HCT116 (cell line): ENCODE data around the gene FGF11. TPM values are rescaled to one million over a fixed set of nuclear protein-coding genes. Genes with fewer than 3 reads are reported as not detected.

Experiments
- ATAC-seq: fragments of 200-7000 bp; cut with Tn5 transposase; 2 replicates; pipeline ENCODE4 v1.9.1; 2020; ENCODE audit warnings: mild to moderate bottlenecking, moderate library complexity
- BruUV-seq: library from RNA; stranded (reverse); fragments of 400-500 nt; replicated peaks from 2 replicates; lab custom pipeline; 2021; lab: Mats Ljungman, UMichigan
- CTCF ChIA-PET: fragments of 300-600 bp; sonication (Branson Sonifier 250); formaldehyde crosslinking; loops from one replicate; lab custom pipeline; 2021; ENCODE audit warnings: antibody characterized with exemption; lab: Charles Lee
- POLR2A ChIA-PET: fragments of 300-600, 350-600 bp; sonication (Branson Sonifier 250); formaldehyde crosslinking; loops from one replicate; lab custom pipeline; 2021; ENCODE audit warnings: antibody characterized with exemption; lab: Charles Lee
- RAD21 ChIA-PET, 2 experiments: fragments of 300-600 bp; sonication (Branson Sonifier 250); formaldehyde crosslinking; loops; one replicate each; lab custom pipeline; 2023; ENCODE audit warnings: low total read pairs in 2 of 2; ENCODE audit not compliant: uncharacterized antibody in 2 of 2, unreplicated experiment in 2 of 2, low non-redundant PET in 1 of 2; lab: Charles Lee
- DNase-seq: peaks from one replicate; pipeline ENCODE4 v3.0.0-alpha.2; 2010; ENCODE audit warnings: low read depth, low spot score
- H2AFZ ChIP-seq: fragments of 200-600 bp; shearing (Covaris generic), sonication (generic); 2 replicates; pipeline ENCODE4 v1.6.1; 2017; ENCODE audit warnings: low read depth, mixed run types, mixed read lengths, antibody characterized with exemption, low read length; ENCODE audit not compliant: poor library complexity, severe bottlenecking
- H3K27ac ChIP-seq: 2 replicates; pipeline ENCODE4 v1.5.1; 2012; ENCODE audit warnings: low read depth, low read length
- H3K27me3 ChIP-seq: fragments of 200-600 bp; sonication (generic); 2 replicates; pipeline ENCODE4 v1.6.1; 2016; ENCODE audit warnings: mixed run types, low read length, mixed read lengths; ENCODE audit not compliant: insufficient read depth
- H3K36me3 ChIP-seq, 2 experiments: fragments of 200-500 bp in 1 of 2; fragments of 200-600 bp in 1 of 2; sonication (Bioruptor generic) in 1 of 2; sonication (generic) in 1 of 2; 2 replicates each; pipeline versions ENCODE4 v1.5.1 to v1.6.1; 2014 to 2016; ENCODE audit warnings: low read length in 2 of 2, inconsistent platforms in 1 of 2, mixed read lengths in 1 of 2, mixed run types in 1 of 2; ENCODE audit not compliant: insufficient read depth in 2 of 2, control insufficient read depth in 1 of 2
- H3K4me1 ChIP-seq, 2 experiments: fragments of 200-600 bp in 1 of 2; sonication (generic) in 1 of 2; 2 replicates each; pipeline versions ENCODE4 v1.5.1 to v1.6.1; 2012 to 2017; ENCODE audit warnings: low read length in 2 of 2, inconsistent platforms in 1 of 2, mild to moderate bottlenecking in 1 of 2, mixed read lengths in 1 of 2, mixed run types in 1 of 2, moderate library complexity in 1 of 2; ENCODE audit not compliant: insufficient read depth in 2 of 2, control insufficient read depth in 1 of 2
- H3K4me2 ChIP-seq: fragments of 200-600 bp; sonication (generic); 2 replicates; pipeline ENCODE4 v1.6.1; 2017; ENCODE audit warnings: mixed run types, low read length, mixed read lengths
- H3K4me3 ChIP-seq, 2 experiments: fragments of 200-600 bp in 1 of 2; sonication (generic) in 1 of 2; replicated peaks in 1 of 2; 2 replicates each; pipeline ENCODE4 v1.5.1; 2011 to 2016; ENCODE audit warnings: low read length in 2 of 2, control low read depth in 1 of 2, low read depth in 1 of 2, mild to moderate bottlenecking in 1 of 2, mixed read lengths in 1 of 2, mixed run types in 1 of 2
- H3K79me2 ChIP-seq: fragments of 200-600 bp; sonication (generic); 2 replicates; pipeline ENCODE4 v1.6.1; 2017; ENCODE audit warnings: mild to moderate bottlenecking, mixed run types, low read length, moderate library complexity, mixed read lengths; ENCODE audit not compliant: insufficient read depth
- H3K9ac ChIP-seq: fragments of 200-600 bp; sonication (generic); 2 replicates; pipeline ENCODE4 v1.6.1; 2016; ENCODE audit warnings: low read length, mixed read lengths
- H3K9me2 ChIP-seq: fragments of 200-600 bp; sonication (generic), shearing (Covaris generic); 2 replicates; pipeline ENCODE4 v1.6.1; 2017; ENCODE audit warnings: mixed run types, mild to moderate bottlenecking, moderate library complexity; ENCODE audit not compliant: insufficient read depth
- H3K9me3 ChIP-seq, 2 experiments: fragments of 200-500 bp in 1 of 2; fragments of 200-600 bp in 1 of 2; sonication (Bioruptor generic) in 1 of 2; sonication (generic) in 1 of 2; 2 replicates each; pipeline ENCODE4 v1.6.1; 2014 to 2017; ENCODE audit warnings: low read length in 2 of 2, mixed read lengths in 2 of 2, inconsistent platforms in 1 of 2, low read depth in 1 of 2, mild to moderate bottlenecking in 1 of 2, mixed run types in 1 of 2, moderate library complexity in 1 of 2; ENCODE audit not compliant: control insufficient read depth in 1 of 2, insufficient read depth in 1 of 2
- H4K20me1 ChIP-seq: fragments of 200-600 bp; sonication (generic), shearing (Covaris generic); 2 replicates; pipeline ENCODE4 v1.6.1; 2017; ENCODE audit warnings: mixed run types, mild to moderate bottlenecking, moderate library complexity; ENCODE audit not compliant: insufficient read depth
- ATF3 ChIP-seq: IDR thresholded peaks from 2 replicates; pipeline ENCODE4 v1.6.1; 2012
- CBX3 ChIP-seq: IDR thresholded peaks from 2 replicates; pipeline ENCODE4 v1.6.1; 2012; ENCODE audit warnings: low read depth
- CEBPB ChIP-seq: IDR thresholded peaks from 2 replicates; pipeline ENCODE4 v1.6.1; 2012; ENCODE audit warnings: low read depth
- CTCF ChIP-seq, 3 experiments: fragments of 200-600 bp in 1 of 3; sonication (generic) in 1 of 3; IDR thresholded peaks in 2 of 3; conservative IDR thresholded peaks in 1 of 3; 2 replicates each; pipeline ENCODE4 v1.5.1; 2012 to 2017; ENCODE audit warnings: low read depth in 2 of 3, low read length in 2 of 3, antibody characterized with exemption in 1 of 3, borderline replicate concordance in 1 of 3, control low read depth in 1 of 3, mild to moderate bottlenecking in 1 of 3, mixed read lengths in 1 of 3, mixed run types in 1 of 3, moderate library complexity in 1 of 3; ENCODE audit not compliant: insufficient read depth in 1 of 3
- EGR1 ChIP-seq: IDR thresholded peaks from 2 replicates; pipeline ENCODE4 v1.6.1; 2012; ENCODE audit warnings: low read depth
- ELF1 ChIP-seq: IDR thresholded peaks from 2 replicates; pipeline ENCODE4 v1.6.1; 2012; ENCODE audit warnings: low read depth, borderline replicate concordance
- FOSL1 ChIP-seq: IDR thresholded peaks from 2 replicates; pipeline ENCODE4 v1.6.1; 2012; ENCODE audit warnings: low read depth
- JUND ChIP-seq: IDR thresholded peaks from 2 replicates; pipeline ENCODE4 v1.6.1; 2012
- POLR2AphosphoS5 ChIP-seq: IDR thresholded peaks from 2 replicates; pipeline ENCODE4 v1.6.1; 2011; ENCODE audit warnings: mild to moderate bottlenecking, low read depth, low read length, moderate library complexity
- REST ChIP-seq: IDR thresholded peaks from 2 replicates; pipeline ENCODE4 v1.6.1; 2012; ENCODE audit warnings: low read depth
- SIN3A ChIP-seq: IDR thresholded peaks from 2 replicates; pipeline ENCODE4 v1.6.1; 2012; ENCODE audit warnings: low read depth
- SRF ChIP-seq: IDR thresholded peaks from 2 replicates; pipeline ENCODE4 v1.6.1; 2012; ENCODE audit warnings: low read depth
- TCF7L2 ChIP-seq: IDR thresholded peaks from 2 replicates; pipeline ENCODE4 v1.7.0; 2011; ENCODE audit warnings: borderline replicate concordance, inconsistent platforms; ENCODE audit not compliant: insufficient read depth, insufficient read length; ENCODE audit errors: extremely low read depth
- YY1 ChIP-seq: IDR thresholded peaks from 2 replicates; pipeline ENCODE4 v1.6.1; 2011; ENCODE audit warnings: low read length, low read depth, moderate library complexity, mild to moderate bottlenecking; ENCODE audit not compliant: insufficient replicate concordance; ENCODE audit errors: extremely low read depth
- ZFX ChIP-seq: fragments of 450-650 bp; IDR thresholded peaks from 2 replicates; pipeline ENCODE4 v1.6.1; 2017
- ZNF274 ChIP-seq: fragments of 200-500 bp; sonication (Bioruptor generic); IDR thresholded peaks from 2 replicates; pipeline ENCODE4 v1.6.1; 2014; ENCODE audit warnings: mild to moderate bottlenecking, low read depth, low read length, inconsistent platforms
- intact Hi-C: fragments of 100-400 bp; cut with micrococcal nuclease; formaldehyde crosslinking; loops from 2 replicates; pipeline ENCODE4 v1.10.0; 2022
- total RNA-seq: library from RNA; stranded (reverse); gene quantifications from one replicate; pipeline ENCODE4 v1.2.1, GENCODE V29; 2021; ENCODE audit not compliant: unreplicated experiment

FGF11 gene
- total RNA-seq, 1 experiment from 2014 or later: 6.1 TPM

GRCh38 chr17:7409716-7410115 is 29.6 kb upstream of the FGF11 start (continued):
- TF ChIP-seq ATF3 (no peak), YY1 (no peak), JUND (no peak), SIN3A (no peak)
- TF ChIP-seq, all 23 proteins: peak for 0

- no peak overlapping the region for H3K27ac ChIP-seq
- no peaks in the 10 kb centered on the region for H3K9me3 ChIP-seq
- TF ChIP-seq YY1: no peak
- TF ChIP-seq POLR2AphosphoS5: no peak
- TF ChIP-seq SRF: no peak
- no peak for TF ChIP-seq ZFX
- no peak for TF ChIP-seq FOSL1
- TF ChIP-seq REST: no peak
- no peak for TF ChIP-seq SIN3A
- TF ChIP-seq TCF7L2: no peak
- no peak for TF ChIP-seq CTCF (IDR thresholded peaks at IDR 0.05 in 2 of 3, conservative IDR thresholded peaks at IDR 0.05 in 1 of 3; ENCODE audit: borderline replicate concordance in 1 of 3, insufficient read depth in 1 of 3, low read depth in 2 of 3, low read length in 2 of 3)
- no peak for TF ChIP-seq ZNF274
- no peak for TF ChIP-seq EGR1
- TF ChIP-seq ELF1: no peak
- no peak for TF ChIP-seq CEBPB
- TF ChIP-seq CBX3: no peak
- TF ChIP-seq, all 23 proteins: peak for 0
- Histone ChIP-seq H3K27me3 (no peaks in the 10 kb centered on the region), H3K4me1 (peaks cover 4 to 7% of the 10 kb centered on the region in 2 experiments; a peak in 3 of 4 replicates), H4K20me1 (no peaks in the 10 kb centered on the region), H3K79me2 (peaks cover 2% of the 10 kb centered on the region; the same call in 1 of the 2 replicates), H3K9ac (no peak overlapping the region), H3K9me2 (no peaks in the 10 kb centered on the region), H3K4me2 (no peak overlapping the region), H2AFZ (no peak overlapping the region), H3K4me3 (no peak overlapping the region), H3K36me3 (peaks cover 3 to 6% of the 10 kb centered on the region in 2 experiments; a peak in 2 of 4 replicates)
- BruUV-seq: no TSS peak
- DNase-seq (no peak), ATAC-seq (no peak)
- intact Hi-C loops: no loop called here
- ChIA-PET RAD21 (no interaction called here), POLR2A (no interaction called here), CTCF (no interaction called here)
Measured at GRCh38 chr17:7410634-7411426, 28.5 kb upstream of the FGF11 start.
